ENCODE results near the gene TSHZ2.

GRCh38 chr20:53394433-53394832 lies 422.3 kb downstream of the TSHZ2 start:
- no peak for TF ChIP-seq CTCF (conservative IDR thresholded peaks at IDR 0.05)
- TF ChIP-seq ZFX (IDR thresholded peaks at IDR 0.05), result no peak

All from C4-2B (cell line).